GM19099 (cell line): Measurements from ENCODE around the gene CHRNA7.

Experiments used
- POLR2A ChIP-seq: IDR thresholded peaks from 3 replicates; pipeline ENCODE4 v1.6.1; 2011; ENCODE audit warnings: low read depth; ENCODE audit not compliant: insufficient read length; ENCODE audit errors: extremely low read depth

The CHRNA7 gene

GRCh38 chr15:32029862-32030781, at the start of gene CHRNA7:
TSS of gene CHRNA7 (plus strand) at chr15:32030515. CDS start at chr15:32030595, 80 bp downstream.
- no peak for TF ChIP-seq POLR2A

- TF ChIP-seq POLR2A = no peak
Measured at GRCh38 chr15:31985607-31986006, 44.7 kb upstream of the CHRNA7 start.

GRCh38 chr15:31993062-31993461, 37.3 kb upstream of the CHRNA7 start:
- TF ChIP-seq POLR2A = no peak

- no peak for TF ChIP-seq POLR2A
Measured at GRCh38 chr15:31997711-31998110, 32.6 kb upstream of the CHRNA7 start.

- TF ChIP-seq POLR2A = no peak
Measured at GRCh38 chr15:32003558-32003957, 26.8 kb upstream of the CHRNA7 start.

GRCh38 chr15:32004249-32004648, 26.1 kb upstream of the CHRNA7 start:
- TF ChIP-seq POLR2A = no peak

GRCh38 chr15:32007355-32007960, 22.9 kb upstream of the CHRNA7 start:
- no peak for TF ChIP-seq POLR2A

GRCh38 chr15:32014953-32015352, 15.4 kb upstream of the CHRNA7 start:
- no peak for TF ChIP-seq POLR2A

GRCh38 chr15:32020156-32020555, 10.2 kb upstream of the CHRNA7 start:
- no peak for TF ChIP-seq POLR2A

GRCh38 chr15:32028921-32029320, 1.4 kb upstream of the CHRNA7 start:
- no peak for TF ChIP-seq POLR2A

- TF ChIP-seq POLR2A = no peak
Measured at GRCh38 chr15:32029409-32029861, 880 bp upstream of the CHRNA7 start.

- no peak for TF ChIP-seq POLR2A
Measured at GRCh38 chr15:32030795-32031194, 480 bp downstream of the CHRNA7 start.

GRCh38 chr15:32033186-32033890, 3.0 kb downstream of the CHRNA7 start:
- TF ChIP-seq POLR2A = no peak

- TF ChIP-seq POLR2A = no peak
Measured at GRCh38 chr15:32034106-32034505, 3.8 kb downstream of the CHRNA7 start.

GRCh38 chr15:32035285-32035684, 5.0 kb downstream of the CHRNA7 start:
- TF ChIP-seq POLR2A = no peak
